Activated B cell treated with CpG ODN at 0.5 μM for 24 hours (primary cell): ENCODE measurements around the gene ITGB3BP. TPM values are rescaled to one million over a fixed set of nuclear protein-coding genes. Genes with fewer than 3 reads are reported as not detected.

ENCODE experiments used
- ATAC-seq: fragments of 200-7000 bp; cut with Tn5 transposase; one replicate; pipeline ENCODE4 v1.10.0; 2021; ENCODE audit warnings: low read depth, mild to moderate bottlenecking, moderate library complexity
- CTCF ChIA-PET: fragments of 350-600 bp; sonication (Branson Sonifier 250); formaldehyde crosslinking; loops from one replicate; lab custom pipeline; 2021; ENCODE audit warnings: antibody characterized with exemption; lab: Charles Lee
- POLR2A ChIA-PET: fragments of 350-600 bp; sonication (Branson Sonifier 250); formaldehyde crosslinking; loops from one replicate; lab custom pipeline; 2021; ENCODE audit warnings: antibody characterized with exemption; lab: Charles Lee
- DNase-seq: peaks from one replicate; pipeline ENCODE4 v3.0.0; 2022
- H3K27ac Mint-ChIP-seq: one replicate; pipeline ENCODE4 v1.8.0; 2020; ENCODE audit warnings: mixed read lengths
- H3K27me3 Mint-ChIP-seq: one replicate; pipeline ENCODE4 v1.8.0; 2021; ENCODE audit warnings: mixed read lengths
- H3K36me3 Mint-ChIP-seq: one replicate; pipeline ENCODE4 v1.8.0; 2021; ENCODE audit warnings: low read depth, mixed read lengths
- H3K4me1 Mint-ChIP-seq: one replicate; pipeline ENCODE4 v1.8.0; 2021; ENCODE audit warnings: mixed read lengths
- H3K4me3 Mint-ChIP-seq: one replicate; pipeline ENCODE4 v1.8.0; 2020; ENCODE audit warnings: mild to moderate bottlenecking, mixed read lengths
- H3K9me3 Mint-ChIP-seq: one replicate; pipeline ENCODE4 v1.8.0; 2020; ENCODE audit warnings: mixed read lengths
- CTCF ChIP-seq: fragments of 200-600 bp; IDR thresholded peaks from one replicate; pipeline ENCODE4 v1.8.0; 2022; ENCODE audit warnings: antibody characterized with exemption, mild to moderate bottlenecking
- intact Hi-C: fragments of 100-400 bp; cut with micrococcal nuclease; formaldehyde crosslinking; loops from one replicate; pipeline ENCODE4 v1.15.1; 2024
- total RNA-seq: library from RNA; stranded (reverse); gene quantifications from 2 replicates; pipeline ENCODE4 v1.2.3, GENCODE V29; 2022

The ITGB3BP gene
- total RNA-seq, 1 donor from 2014 or later = 24.9 TPM

- H3K4me3 Mint-ChIP-seq = no peak overlapping the region
- peaks cover 62% of the 10 kb centered on the region for H3K36me3 Mint-ChIP-seq
- no peak overlapping the region for H3K27ac Mint-ChIP-seq
- ChIA-PET CTCF (no interaction called here), POLR2A (no interaction called here)
- no peak for TF ChIP-seq CTCF
- intact Hi-C loops = no loop called here
- H3K9me3 Mint-ChIP-seq = no peaks in the 10 kb centered on the region
- H3K27me3 Mint-ChIP-seq = no peaks in the 10 kb centered on the region
- no peak for ATAC-seq
- no peaks in the 10 kb centered on the region for H3K4me1 Mint-ChIP-seq
- no peak for DNase-seq
Observed at GRCh38 chr1:63403386-63403785, 119.6 kb downstream of the ITGB3BP start.

GRCh38 chr1:63401945-63402344, 121.1 kb downstream of the ITGB3BP start:
- Mint-ChIP-seq H3K4me1 (no peaks in the 10 kb centered on the region), H3K27ac (no peak overlapping the region), H3K27me3 (no peaks in the 10 kb centered on the region), H3K9me3 (no peaks in the 10 kb centered on the region), H3K4me3 (no peak overlapping the region), H3K36me3 (peaks cover 63% of the 10 kb centered on the region)
- ChIA-PET CTCF (no interaction called here), POLR2A (no interaction called here)
- intact Hi-C loops = no loop called here
- no peak for ATAC-seq
- DNase-seq = no peak
- no peak for TF ChIP-seq CTCF

Other genes starting within 250 kb of the ITGB3BP start
- gene FOXD3, start 200.7 kb downstream of the ITGB3BP start, total RNA-seq = not detected in 2 replicates
- gene ALG6, start 155.6 kb downstream of the ITGB3BP start, total RNA-seq = 20.0 and 21.5 TPM in 2 replicates
- gene EFCAB7, start 300 bp upstream of the ITGB3BP start, total RNA-seq = 7.5 and 8.6 TPM in 2 replicates
- 20.6 and 20.8 TPM in 2 replicates for gene PGM1, start 70.2 kb upstream of the ITGB3BP start, total RNA-seq